HG02610 (cell line): ENCODE measurements around the gene TAF1B.
"Not testable (repeated sequence)": the region's sequence is repeated elsewhere in the genome, so short reads cannot be mapped to it uniquely, and the experiment has no call there.

Source experiments
- ATAC-seq: cut with Tn5 transposase; IDR thresholded peaks from one replicate; pipeline ENCODE4 v1.9.1; 2021; ENCODE audit warnings: mild to moderate bottlenecking, moderate library complexity; ENCODE audit not compliant: unreplicated experiment

TAF1B gene

GRCh38 chr2:9830685-9831410 is 12.4 kb upstream of the TAF1B start:
- no peak for ATAC-seq

GRCh38 chr2:9831670-9832069 is 11.6 kb upstream of the TAF1B start:
- no peak for ATAC-seq

- no peak for ATAC-seq
These were observed 10.7 kb upstream of the TAF1B start for GRCh38 chr2:9832586-9832985.

GRCh38 chr2:9835068-9835467 is 8.2 kb upstream of the TAF1B start:
- ATAC-seq = not testable (repeated sequence)

DNA sequence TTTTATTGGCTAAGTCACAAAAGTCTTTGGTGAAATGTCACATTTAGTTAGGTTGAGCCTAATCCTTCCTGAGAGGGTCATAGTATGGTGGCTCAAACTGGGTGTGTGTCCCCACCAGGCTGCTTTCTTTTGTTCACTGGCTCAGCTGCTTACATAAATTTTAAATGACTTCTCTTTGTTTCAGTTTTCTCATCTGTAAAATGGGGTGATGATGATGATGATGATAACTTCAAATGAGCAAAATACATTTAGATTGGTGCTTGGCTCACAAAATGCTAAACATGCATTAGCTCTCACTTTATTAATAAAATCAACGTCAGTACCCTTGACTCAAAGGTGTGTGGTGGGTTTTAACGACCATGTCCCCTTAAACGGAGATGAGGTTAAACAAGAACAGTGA is 7.2 kb upstream of the TAF1B start:
- ATAC-seq = no peak

DNA sequence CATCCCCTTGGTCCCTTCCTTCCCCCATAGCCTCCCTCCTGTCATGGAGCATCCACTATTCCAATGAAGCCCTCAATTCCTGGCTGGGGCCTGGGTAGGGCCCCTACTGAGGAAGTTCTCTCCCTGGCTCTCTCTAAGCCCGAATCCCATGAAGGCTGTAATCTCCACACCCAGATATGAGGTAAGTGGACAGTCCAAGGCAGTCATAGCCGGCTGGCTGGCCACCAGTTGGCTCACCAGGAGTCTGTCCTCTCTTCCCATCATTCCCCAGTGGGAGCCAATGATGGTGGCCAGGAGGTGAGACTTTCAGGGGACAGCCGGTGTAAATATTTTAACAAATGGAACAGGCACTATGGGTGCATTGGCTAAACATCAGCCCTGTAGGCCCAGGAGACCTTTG is 6.8 kb upstream of the TAF1B start:
- no peak for ATAC-seq

GRCh38 chr2:9837451-9837850 is 5.8 kb upstream of the TAF1B start:
- ATAC-seq = no peak

GRCh38 chr2:9838391-9838790 is 4.9 kb upstream of the TAF1B start:
- ATAC-seq = no peak

DNA sequence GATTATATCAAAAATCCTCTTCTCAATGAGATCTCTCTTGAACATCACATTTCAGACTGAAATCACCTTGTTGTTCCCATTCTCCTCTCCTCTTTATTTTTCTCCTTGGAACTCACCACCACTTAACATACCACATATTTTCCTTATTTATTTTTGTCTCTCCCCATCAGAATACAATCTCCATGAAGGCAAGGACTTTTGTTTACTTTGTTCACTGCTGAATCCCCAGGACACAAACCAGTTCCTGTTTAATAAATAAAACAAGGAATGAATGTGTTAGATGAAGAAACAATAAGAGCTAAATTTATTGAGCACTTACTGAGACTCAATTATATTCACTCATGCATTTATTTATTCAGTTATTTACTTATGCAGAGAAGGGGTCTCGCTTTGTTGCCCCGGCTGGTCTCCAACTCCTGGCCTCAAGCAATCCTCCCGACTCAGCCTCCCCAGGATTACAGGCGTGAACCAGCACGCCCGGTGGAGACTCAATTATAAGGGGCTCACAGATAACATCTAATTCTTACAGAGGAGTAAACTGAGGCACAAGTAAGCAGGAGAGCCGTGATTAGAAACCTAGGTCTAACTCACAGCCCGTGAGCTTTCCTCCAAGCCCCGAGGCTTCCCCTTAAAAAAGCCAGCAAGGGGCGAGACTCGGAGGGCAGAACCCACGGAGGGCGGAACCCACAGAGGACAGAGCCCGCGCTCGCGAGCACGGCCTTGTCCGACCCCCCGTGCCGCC is 616 bp upstream of the TAF1B start:
- ATAC-seq = no peak

DNA sequence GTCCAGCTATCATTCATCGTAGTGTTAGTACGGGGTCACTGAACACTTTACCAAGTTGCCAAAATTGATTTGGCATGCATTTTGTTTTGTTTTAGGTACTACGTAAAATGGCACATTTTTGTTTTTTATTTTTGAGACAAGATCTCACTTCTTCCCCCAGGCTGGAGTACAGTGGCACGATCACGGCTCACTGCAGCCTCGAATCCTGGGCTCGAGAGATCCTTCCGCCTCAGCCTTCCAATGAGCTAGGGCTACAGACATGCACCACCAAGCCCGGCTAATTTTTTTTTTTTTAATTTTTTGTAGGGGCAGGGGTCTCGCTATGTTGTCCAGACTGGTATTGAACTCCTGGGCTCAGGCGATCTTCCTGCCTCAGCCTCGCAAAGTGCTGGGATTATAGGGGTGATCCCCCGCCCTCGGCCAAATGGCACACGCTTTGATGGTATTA is 786 bp downstream of the TAF1B start:
- ATAC-seq = no peak

DNA sequence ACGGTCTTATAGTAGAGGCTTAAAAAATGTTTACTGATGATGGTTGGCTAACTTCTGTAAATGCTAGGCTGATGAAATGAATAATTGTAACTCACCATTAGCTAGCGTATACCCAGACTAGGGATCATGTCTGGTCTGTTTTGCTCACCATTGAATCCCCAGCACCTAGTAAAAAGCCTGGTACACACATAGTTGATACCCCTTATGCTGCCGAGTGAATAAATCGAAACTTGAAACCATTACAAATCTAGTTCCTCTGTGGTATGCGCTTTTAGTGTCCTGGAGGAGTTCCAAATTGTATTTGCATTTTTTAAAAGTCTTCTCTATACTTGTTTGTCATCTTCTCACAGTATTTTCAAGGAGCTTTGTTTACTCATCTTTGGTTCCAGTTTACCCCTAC is 1.3 kb downstream of the TAF1B start:
- no peak for ATAC-seq

DNA sequence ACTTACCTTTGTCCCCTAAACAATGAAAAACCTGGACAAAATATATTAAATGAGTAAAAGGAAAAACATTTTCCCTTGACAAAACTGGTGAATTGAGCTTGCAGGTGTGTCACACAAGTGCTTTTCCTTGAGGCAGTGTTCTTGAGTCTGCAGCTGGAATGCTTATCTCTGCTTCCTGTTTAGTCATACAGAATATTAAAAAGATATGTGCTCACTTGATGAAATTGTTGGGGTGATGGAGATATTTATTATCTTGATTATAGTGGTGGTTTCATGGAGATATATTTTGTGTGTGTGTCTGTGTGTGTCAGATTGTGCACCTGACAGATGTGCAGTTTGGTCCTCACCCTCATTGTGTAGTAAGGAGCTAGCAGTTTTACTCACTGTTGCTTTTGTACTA is 3.3 kb downstream of the TAF1B start:
- no peak for ATAC-seq

DNA sequence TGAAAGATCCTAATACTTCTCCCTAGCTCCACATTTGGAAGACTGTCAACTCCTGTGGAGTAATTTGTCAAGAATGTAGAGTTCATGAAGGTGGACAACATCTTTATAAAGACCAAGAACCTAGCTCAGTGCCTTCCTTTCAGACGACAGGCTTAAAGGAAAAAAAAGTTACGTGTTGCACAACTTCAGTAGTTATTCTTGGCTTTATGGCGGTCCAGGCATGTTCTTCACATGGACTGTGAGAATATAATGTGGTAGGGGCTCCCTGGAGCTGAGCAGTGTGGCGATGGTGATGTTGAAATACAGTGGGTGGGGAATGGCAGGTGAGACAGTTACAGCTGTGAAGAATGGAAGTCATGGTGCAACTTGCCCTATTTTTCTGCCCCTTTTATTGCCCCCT is 3.9 kb downstream of the TAF1B start:
- no peak for ATAC-seq

DNA sequence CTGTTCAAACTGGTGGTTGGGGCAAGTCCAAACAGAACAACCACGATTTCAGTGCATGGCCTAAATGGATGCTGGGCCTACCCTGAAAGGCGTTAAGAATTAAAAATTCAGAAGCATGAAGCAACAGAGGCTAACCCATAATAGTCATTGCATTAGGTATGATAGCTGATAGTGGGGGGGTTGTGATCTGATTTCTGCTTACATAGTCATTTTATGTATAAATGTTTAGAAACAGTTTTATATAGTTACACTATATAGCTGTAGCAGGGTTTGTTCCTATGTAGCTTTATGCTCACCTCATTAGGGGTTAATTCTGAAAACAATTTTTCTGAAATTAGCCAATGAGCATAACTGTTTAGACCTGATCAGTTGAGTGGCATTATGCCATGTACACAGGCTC is 9.6 kb downstream of the TAF1B start:
- ATAC-seq = no peak

GRCh38 chr2:9857814-9858729 is 14.8 kb downstream of the TAF1B start:
- no peak for ATAC-seq

- no peak for ATAC-seq
These were observed 15.4 kb downstream of the TAF1B start for GRCh38 chr2:9858730-9859068.

DNA sequence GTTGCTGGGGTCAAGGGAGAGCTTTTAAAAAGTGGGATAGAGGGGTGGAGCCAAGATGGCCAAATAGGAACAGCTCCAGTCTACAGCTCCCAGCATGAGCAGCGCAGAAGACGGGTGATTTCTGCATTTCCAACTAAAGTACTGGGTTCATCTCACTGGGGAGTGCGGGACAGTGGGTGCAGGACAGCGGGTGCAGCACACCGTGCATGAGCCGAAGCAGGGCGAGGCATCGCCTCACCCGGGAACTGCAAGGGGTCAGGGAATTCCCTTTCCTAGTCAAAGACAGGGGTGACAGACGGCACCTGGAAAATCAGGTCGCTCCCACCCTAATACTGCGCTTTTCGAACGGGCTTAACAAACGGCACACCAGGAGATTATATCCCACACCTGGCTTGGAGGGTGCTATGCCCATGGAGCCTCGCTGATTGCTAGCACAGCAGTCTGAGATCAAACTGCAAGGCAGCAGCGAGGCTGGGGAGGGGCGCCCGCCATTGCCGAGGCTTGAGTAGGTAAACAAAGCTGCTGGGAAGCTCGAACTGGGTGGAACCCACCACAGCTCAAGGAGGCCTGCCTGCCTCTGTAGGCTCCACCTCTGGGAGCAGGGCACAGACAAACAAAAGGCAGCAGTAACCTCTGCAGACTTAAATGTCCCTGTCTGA is 17.8 kb downstream of the TAF1B start:
- ATAC-seq = not testable (repeated sequence)

DNA sequence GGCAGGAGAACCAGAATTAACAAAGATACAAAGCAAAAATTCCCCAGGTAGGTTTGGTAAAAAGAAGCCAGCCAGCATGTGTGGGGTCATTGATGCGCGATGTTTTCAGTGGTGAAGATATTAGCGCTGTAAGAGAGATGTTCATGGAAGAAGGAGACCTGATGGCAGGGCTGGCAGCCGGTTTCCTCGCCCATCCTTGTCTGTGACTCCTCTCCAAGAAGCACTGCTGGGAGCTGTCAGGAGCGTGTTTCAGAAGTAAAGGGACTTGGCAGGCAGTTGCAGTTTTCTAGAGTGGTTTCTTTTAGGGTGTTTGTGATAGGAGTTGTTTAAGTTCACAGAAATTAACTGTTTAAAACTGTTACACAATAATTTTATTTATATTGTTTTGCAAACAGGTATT is 24.6 kb downstream of the TAF1B start:
- ATAC-seq = no peak

DNA sequence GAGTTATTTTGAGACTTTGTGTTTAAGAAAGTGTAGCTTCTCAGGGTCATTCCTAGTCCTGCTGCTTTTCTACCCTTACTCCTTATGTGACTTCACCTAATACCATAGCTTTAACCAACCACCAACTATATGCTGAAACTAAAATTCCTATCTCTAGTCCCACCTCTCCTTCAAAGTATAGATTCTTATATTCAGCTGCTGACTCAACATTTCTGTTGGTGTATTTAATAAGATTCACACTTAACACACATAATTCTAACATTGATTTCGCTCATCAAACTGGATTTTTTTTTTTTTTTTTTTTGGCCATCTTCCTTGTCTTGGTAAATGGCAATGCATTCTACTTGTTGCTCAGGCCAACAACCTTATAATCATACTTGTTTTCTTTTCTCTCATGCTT is 30.1 kb downstream of the TAF1B start:
- no peak for ATAC-seq

- ATAC-seq = no peak
These were observed 33.8 kb downstream of the TAF1B start for GRCh38 chr2:9877026-9877425.

- no peak for ATAC-seq
These were observed 34.5 kb downstream of the TAF1B start for GRCh38 chr2:9877726-9878125.
